Neural progenitor cell (in vitro differentiated cells): ENCODE measurements around the gene PCDHA13.

ENCODE experiments used
- EZH2 ChIP-seq: fragments of 200-600 bp; sonication (generic); IDR thresholded peaks from 2 replicates; pipeline ENCODE4 v1.6.1; 2017; ENCODE audit warnings: antibody characterized with exemption, mild to moderate bottlenecking, moderate library complexity
- TF ChIP-seq, protein P1 (sequence below): fragments of 200-600 bp; sonication (generic); IDR thresholded peaks from 2 replicates; pipeline ENCODE4 v1.5.1; 2017; ENCODE audit warnings: antibody characterized with exemption, mild to moderate bottlenecking

GRCh38 chr5:140916325-140916724 is 34.4 kb downstream of the PCDHA13 start:
- TF ChIP-seq, protein P1, sequence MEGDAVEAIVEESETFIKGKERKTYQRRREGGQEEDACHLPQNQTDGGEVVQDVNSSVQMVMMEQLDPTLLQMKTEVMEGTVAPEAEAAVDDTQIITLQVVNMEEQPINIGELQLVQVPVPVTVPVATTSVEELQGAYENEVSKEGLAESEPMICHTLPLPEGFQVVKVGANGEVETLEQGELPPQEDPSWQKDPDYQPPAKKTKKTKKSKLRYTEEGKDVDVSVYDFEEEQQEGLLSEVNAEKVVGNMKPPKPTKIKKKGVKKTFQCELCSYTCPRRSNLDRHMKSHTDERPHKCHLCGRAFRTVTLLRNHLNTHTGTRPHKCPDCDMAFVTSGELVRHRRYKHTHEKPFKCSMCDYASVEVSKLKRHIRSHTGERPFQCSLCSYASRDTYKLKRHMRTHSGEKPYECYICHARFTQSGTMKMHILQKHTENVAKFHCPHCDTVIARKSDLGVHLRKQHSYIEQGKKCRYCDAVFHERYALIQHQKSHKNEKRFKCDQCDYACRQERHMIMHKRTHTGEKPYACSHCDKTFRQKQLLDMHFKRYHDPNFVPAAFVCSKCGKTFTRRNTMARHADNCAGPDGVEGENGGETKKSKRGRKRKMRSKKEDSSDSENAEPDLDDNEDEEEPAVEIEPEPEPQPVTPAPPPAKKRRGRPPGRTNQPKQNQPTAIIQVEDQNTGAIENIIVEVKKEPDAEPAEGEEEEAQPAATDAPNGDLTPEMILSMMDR, result no peak
- no peak for TF ChIP-seq EZH2
